Smooth muscle cell of the brain vasculature (primary cell): ENCODE results near the gene SRRM3.
"Not testable (repeated sequence)": the region's sequence is repeated elsewhere in the genome, so short reads cannot be mapped to it uniquely, and the experiment has no call there.

Experiments
- DNase-seq: peaks from one replicate; pipeline ENCODE4 v3.0.0-alpha.2; 2012; ENCODE audit warnings: low read depth, low spot score

The SRRM3 gene

DNA sequence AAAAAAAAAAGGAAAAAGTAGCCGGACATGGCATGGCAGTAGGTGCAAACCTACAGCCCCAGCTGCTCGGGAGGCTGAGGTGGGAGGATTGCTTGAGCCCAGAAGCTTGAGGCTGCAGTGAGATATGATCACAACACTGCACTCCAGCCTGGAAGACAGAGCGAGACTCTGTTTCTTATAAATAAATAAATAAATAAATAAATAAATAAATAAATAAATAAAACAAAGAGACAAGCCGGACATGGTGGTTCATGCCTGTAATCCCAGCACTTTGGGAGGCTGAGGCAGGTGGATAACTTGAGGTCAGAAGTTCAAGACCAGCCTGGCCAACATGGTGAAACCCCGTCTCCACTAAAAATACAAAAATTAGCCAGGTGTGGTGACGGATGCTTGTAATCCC is 113.0 kb downstream of the SRRM3 start:
- DNase-seq, result not testable (repeated sequence)

DNA sequence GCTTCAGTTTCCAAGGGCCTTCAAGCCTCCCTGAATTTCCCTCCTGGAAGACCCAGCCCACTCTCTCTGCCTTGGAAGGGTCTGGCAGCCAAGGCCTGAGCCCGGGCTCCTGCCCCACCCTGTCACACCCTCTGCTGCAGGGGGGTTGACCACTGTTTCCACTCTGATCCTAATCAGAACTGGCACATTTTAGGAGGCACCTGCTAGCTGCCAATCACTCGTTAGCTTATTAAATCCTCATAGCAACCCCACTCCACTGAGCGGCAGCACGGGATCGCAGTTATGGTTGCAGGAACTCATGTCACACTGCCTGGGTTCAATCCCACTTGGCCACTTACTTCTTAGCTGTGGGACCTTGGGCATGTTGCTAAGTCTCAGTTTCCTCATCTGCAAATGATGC is 113.7 kb downstream of the SRRM3 start:
- DNase-seq, result no peak

DNA sequence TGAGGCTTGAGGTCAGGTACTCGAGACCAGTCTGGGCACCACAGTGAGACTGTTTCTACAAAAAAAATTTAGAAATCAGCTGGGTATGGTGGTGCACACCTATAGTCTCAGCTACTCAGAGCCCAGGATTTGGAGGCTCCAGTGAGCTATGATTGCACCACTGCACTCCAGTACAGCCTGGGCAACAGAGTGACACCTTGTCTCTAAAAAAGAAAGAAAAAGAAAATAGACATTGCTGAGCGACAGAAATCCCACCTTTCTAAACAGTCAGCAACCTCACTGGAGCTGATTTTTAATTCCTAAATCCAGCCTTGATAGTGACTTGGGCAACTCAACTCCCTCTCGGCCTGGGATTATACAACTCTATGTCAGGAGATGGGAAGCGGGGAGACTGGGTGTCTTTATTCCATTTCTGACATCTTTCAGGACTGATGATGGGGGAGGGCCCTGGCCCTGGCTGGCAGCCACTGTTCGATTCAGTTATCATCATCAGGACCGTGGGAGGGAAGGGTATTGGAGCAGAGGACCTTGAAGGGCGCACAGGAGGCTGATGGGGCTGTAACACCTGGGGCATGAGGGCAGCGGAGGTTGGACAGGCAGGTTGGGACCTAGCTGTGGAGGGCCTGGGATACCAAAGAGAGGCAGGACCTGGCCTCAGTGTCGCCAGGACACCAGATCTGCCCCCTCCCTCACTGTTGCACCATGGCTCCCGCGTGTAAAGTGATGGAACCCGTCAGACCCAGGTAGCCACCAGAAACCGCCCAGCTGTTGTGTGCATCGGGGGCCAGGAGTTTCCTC is 115.5 kb downstream of the SRRM3 start:
- no peak for DNase-seq

GRCh38 chr7:76317782-76318487 is 116.2 kb downstream of the SRRM3 start:
- DNase-seq, result peak; percentile 95

DNA sequence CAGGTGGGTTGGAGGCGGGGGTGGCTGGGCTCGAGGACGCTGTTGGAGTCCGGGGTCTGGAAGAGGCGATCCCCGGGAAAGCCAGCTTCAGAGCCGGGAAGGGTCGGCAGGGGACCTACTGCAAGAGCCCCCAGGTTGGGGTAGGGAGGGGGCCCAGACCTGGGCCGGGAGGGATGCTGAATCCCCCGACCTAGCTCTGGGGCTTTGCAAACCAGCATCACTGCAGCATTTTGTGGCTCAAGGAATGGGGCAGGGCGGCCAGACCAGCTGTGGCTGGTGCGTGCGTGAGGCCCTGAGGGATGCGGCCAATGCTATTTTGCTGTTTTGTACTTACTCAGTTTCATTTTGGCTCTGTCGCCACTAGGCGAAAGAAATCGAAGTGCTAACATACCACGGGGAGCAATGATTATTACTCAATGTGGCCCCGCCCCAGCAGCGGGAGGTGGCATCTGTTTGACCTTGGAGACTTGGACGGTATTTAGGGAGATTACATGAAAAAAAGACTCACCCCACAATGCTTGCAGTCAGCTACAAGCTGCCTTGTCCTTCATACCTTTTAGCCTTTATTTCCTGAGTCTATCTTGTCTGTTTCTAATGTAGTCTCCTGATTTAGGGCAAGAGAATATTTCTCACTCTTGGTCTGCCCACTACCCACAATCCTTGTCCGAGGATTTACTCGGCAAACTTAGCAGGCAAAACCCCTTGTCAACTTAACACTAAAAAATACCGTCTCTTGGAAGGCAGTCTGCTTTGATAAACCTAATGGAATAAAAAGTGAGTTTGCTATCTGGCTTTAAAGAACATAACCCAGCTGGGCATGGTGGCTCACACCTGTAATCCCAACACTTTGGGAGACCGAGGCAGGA is 117.0 kb downstream of the SRRM3 start:
- no peak for DNase-seq

GRCh38 chr7:76325092-76325491 is 123.4 kb downstream of the SRRM3 start:
- DNase-seq, result no peak

- DNase-seq, result no peak
These were observed 124.1 kb downstream of the SRRM3 start for GRCh38 chr7:76325811-76326210.

DNA sequence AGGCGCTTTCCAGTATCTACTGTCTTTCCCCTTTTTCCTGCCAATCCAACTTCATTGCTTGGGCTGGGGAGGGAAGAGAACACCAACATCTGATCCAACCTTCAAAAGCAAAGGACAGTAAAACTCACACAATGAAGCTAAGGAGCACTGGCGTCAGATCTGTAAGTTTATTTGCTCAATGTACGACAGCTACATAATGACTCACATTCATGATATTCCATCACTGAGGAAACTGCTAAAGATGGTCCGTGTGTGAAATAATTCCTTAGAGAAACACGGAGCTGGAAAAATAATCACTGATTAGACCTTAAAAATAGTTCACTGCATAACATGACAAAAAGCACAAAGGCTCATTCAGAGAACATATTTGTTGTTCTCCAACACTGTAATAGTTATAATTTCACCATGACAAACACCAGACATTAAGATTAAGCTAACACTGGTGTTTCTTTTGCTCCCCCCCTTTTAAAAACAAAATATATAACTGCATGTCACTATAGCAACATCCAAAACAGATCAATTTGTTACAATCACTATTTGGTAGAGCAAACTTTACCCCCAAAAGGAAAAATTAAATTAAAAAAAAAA is 125.0 kb downstream of the SRRM3 start:
- no peak for DNase-seq

- DNase-seq, result no peak
These were observed 125.9 kb downstream of the SRRM3 start for GRCh38 chr7:76327610-76328009.

GRCh38 chr7:76328389-76328788 is 126.7 kb downstream of the SRRM3 start:
- no peak for DNase-seq

GRCh38 chr7:76329479-76329878 is 127.8 kb downstream of the SRRM3 start:
- DNase-seq, result no peak

GRCh38 chr7:76330261-76330660 is 128.6 kb downstream of the SRRM3 start:
- DNase-seq, result no peak

DNA sequence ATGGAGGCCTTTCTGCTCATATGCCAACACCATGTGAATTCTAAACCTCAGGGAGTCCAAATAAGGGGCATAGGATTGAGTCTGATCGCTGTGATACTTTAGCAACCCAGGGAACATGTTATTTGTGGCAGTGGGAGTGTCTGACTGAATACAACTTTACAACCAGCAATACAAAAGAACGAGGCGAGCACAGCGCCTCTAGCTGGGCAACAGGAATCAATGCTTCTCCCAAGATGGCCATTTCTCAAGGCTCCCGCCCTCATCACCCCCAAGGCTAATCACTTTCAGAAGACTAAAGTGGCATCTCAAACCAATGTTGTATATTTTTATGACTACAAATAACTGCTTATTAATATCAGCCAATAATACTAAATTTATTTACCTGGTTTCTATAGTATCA is 129.0 kb downstream of the SRRM3 start:
- no peak for DNase-seq

DNA sequence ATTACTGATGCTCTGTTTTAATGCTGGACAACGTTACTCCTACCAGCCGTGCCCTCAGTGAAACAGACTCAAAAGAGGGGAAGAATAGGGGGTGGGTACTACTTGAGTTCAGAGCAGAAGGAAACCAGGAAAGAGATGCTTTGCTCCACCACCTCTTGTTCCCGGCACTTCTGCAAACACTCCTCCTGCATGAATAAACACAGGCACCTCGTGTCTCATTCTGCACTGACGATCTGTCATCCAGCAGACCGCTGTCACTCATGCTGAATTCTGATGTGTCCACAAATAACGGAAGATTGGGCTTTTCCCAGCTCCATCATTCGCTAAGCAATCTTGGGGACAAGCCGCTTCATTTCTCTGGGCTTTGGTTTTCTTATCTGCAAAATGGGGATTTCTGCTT is 130.4 kb downstream of the SRRM3 start:
- no peak for DNase-seq

- no peak for DNase-seq
These were observed 131.9 kb downstream of the SRRM3 start for GRCh38 chr7:76333511-76334101.

DNA sequence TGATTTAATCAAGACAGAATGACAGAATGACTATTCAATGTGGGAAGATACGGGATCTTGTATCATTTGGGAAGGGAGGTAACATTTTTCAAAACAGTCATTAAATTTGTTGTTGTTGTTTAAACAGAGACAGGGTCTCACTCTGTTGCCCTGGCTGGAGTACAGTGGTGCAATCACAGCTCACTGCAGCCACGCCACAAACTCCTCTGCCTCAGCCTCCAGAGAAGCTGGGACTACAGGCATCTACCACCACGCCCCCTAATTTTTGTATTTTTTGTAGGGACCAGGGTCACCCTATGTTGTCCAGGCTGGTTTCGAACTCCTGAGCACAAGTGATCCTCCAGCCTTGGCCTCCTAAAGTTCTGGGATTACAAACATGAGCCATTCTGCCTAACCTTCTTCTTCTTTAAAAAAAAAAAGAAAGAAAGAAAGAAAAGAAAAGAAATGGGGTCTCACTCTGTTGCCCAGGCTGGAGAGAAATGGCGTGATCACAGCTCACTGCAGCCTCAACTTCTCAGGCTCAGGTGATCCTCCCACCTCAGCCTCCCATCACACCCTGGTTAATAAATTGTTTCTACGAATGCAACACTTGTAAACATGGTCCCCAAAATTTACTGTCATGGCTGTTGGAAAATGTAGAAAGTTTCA is 132.7 kb downstream of the SRRM3 start:
- DNase-seq, result no peak

DNA sequence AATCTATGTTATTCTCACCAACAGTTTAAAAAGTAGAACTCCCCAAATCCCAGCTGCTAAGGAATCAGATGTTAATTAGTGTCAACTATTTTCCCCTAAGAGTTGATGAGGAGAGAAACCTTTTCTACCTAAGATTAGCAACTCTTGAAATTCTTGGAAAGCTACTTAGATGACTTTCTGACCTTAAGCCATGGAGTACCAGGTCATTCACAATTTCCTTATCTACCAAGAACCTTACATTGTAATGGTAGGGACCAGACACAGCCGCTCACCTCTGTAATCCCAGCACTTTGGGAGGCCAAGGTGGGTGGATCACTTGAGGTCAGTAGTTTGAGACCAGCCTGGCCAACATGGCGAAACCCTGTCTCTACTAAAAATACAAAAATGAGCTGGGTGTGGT is 133.7 kb downstream of the SRRM3 start:
- not testable (repeated sequence) for DNase-seq

- no peak for DNase-seq
These were observed 134.4 kb downstream of the SRRM3 start for GRCh38 chr7:76336094-76336493.
